Suppressor macrophage (primary cell): Measurements from ENCODE around the gene LONRF3.

Source experiments
- DNase-seq, 4 experiments: peaks; one replicate each; pipeline ENCODE4 v3.0.0-alpha.2; 2020 to 2022
- total RNA-seq, 17 experiments: gene quantifications; one replicate each; lab custom pipeline; 2026; ENCODE audit warnings: mixed read lengths in 6 of 17, inconsistent platforms in 3 of 17; lab: John Stamatoyannopoulos, UW

Gene LONRF3
- total RNA-seq = 9.2 to 80.7 (median 52.1) reads per million in 17 experiments

- peak; percentile 86 to 92 (median 90) for DNase-seq
Observed at GRCh38 chrX:118974088-118974907, at the start of gene LONRF3. LONRF3 (plus strand) TSS chrX:118974618; CDS start chrX:118974781, 163 bp downstream.

DNA sequence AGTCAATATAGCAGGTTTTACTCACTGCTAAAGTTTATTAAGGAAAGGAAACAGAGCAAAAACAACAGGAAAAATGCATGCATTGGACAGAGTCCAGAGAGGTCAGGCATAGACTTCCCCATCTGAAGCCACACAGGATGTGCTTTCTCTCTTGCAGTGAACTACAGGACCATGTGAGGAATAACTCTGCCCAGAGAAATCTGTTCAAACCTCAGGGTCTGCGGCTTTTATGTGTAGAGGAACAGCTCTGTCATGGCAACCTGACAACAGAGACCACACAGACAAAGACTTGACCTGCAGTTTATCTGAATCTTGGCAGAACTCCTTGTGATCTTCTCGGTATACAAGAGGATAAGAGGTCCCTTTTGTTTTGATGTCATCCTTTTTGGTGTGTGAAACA is 46.3 kb upstream of the LONRF3 start:
- DNase-seq = peak in 3 of 4 experiments; percentile 5 to 17 (median 14)

GRCh38 chrX:118935352-118935751 is 39.1 kb upstream of the LONRF3 start:
- DNase-seq = no peak

- DNase-seq = no peak
Observed at GRCh38 chrX:118941147-118941546, 33.3 kb upstream of the LONRF3 start.

- no peak for DNase-seq
Observed at GRCh38 chrX:118943102-118943501, 31.3 kb upstream of the LONRF3 start.

DNA sequence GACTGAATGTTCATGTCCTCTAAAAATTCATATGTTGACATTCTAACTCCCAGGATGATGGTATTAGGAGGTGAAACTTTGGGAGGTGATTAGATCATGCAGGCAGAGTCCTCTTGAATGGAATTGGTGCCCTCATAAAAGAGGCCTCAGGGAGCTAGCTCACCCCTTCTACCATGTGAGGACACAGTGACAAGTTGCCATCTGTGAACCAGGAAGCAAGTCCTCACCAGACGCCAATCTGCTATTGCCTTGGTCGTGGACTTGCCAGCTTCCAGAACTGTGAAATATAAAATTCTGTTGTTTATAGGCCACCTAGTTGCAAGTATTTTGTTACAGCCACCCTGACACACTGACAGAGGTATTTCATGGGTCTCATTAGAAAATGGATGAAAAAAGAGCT is 28.5 kb upstream of the LONRF3 start:
- DNase-seq = no peak

GRCh38 chrX:118948270-118948669 is 26.1 kb upstream of the LONRF3 start:
- DNase-seq = peak in 1 of 4 experiments; percentile 7

DNA sequence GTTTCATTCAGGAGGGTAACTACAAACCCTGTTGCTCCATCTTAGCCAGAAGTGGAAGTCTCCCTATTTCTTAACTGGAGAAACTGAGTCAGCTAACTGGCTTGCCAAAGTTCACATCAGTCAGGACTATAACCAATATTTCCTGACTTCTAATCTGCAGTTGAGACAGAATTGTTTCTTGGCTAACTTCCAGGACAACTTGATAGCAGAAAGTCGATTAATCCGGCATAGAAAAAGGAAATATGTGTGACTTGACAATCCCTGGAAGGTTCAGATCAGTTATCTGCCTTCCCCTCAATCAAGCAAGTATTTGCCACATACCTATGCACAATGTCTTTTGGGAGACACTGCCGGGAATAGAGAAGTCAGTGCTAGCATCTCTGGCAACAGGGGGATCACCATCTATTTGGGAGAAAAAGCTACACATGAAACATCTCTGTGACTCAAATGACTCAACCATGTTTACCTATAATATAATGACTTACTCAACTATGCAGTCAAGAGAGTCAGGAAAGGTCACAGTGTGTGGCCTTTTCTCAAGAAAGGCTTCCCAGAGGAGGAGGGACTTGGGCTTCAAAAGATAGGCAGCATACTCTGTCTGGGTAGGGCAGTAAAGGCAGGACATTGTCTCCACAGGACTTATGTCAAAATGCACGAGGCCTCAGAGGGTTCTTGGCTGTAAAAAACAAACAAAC is 12.4 kb upstream of the LONRF3 start:
- DNase-seq = no peak

- no peak for DNase-seq
Observed at GRCh38 chrX:118963159-118963558, 11.3 kb upstream of the LONRF3 start.

DNA sequence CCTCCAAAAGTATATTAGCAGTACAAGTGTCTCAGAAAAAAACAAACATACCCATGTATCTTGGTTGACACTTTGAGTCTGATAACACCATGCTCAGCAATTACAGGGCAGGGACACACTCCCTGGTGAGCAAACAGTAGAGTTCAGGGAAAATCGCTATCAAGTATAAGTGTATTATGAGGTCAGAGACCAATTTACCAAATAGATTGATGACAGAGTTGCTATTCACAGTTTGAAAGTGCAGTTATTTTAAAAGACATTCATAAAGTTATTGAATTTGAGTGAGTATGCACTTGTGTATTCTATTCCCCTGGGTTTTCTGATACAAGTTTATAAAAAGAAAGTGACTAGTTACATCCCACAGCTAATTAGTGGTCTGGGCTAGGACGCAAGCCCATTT is 10.2 kb upstream of the LONRF3 start:
- no peak for DNase-seq

DNA sequence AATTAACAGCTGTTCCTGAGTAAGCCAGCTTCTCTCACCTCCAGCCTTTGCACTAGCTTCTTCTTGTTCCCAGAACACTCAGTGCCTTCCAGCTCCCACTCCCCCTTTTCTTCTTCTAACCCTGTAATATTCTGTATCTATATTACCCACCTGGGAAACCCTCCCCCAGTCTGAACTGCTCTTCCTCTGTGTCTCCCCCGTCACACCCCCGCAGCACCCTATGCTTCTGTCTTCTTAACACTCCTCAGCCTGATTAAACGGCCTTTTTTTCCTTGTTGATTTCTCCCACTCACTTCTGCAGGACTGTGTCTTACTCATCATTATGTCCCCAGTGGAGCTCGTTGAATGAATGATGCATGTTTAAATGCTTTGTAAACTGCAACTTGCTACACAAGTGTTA is 9.0 kb upstream of the LONRF3 start:
- DNase-seq = no peak

GRCh38 chrX:118968031-118968430 is 6.4 kb upstream of the LONRF3 start:
- no peak for DNase-seq

- no peak for DNase-seq
Observed at GRCh38 chrX:118971552-118971951, 2.9 kb upstream of the LONRF3 start.

DNA sequence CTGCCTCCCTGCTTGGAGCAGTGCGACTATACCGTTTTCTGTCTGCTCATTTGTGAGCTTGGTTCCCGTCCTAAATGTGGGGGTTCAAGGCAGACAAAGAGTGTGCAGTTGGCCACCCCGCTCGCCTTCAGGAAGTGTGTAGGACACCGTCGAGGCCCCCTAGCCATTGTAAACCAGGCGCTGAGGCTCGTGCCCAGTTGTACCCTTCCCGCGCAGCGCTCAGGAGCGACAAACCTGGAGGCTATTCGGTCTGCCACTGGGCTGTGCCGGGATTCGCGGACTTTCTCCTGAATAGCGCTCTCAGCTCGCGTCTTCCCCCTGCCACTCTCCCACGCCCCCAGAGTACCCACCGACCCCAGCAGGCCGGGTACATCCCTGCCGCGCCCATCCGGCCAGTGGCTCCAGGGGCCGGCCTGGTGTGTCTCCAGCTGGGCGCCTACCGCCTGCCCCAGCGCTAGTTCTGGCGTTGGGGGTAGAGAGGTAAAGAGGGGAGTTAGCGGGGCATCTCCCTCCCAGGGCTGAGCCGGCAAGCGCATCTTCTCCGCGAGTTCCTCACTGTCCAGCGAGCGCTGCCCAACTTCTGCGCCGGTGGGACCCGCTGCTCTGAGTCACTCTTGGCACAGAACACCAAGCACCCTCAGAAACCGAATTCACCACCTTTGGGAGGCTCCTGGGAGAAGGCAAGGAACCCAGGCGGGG is 880 bp upstream of the LONRF3 start:
- peak; percentile 6 to 43 (median 28) for DNase-seq

DNA sequence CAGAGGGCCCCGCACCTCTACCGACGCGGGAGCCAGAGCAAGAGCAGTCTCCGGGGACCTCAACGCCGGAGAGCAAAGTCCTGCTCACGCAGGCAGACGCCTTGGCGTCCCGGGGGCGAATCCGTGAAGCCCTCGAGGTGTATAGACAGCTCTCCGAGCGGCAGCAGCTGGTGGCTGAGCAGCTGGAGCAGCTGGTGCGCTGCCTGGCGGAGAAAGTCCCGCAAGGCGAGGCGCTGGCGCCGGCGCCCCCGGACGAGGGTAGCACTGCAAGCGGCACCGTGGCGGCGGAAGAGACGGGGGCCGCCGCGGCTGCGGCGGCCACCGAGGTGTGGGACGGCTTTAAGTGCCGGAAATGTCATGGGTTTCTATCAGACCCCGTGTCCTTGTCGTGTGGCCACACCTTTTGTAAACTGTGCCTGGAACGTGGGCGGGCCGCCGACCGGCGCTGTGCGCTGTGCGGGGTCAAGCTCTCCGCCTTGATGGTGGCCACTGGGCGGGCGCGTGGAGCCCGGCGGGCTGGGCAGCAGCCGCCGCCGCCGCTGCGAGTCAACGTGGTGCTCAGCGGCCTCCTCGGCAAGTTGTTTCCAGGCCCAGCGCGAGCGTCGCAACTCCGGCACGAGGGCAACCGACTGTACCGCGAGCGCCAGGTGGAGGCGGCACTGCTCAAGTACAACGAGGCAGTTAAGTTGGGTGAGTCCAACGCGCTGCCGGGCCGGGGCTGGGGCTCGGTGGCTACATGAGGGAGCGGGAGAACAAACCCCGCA is 672 bp downstream of the LONRF3 start:
- peak; percentile 45 to 73 (median 62) for DNase-seq

DNA sequence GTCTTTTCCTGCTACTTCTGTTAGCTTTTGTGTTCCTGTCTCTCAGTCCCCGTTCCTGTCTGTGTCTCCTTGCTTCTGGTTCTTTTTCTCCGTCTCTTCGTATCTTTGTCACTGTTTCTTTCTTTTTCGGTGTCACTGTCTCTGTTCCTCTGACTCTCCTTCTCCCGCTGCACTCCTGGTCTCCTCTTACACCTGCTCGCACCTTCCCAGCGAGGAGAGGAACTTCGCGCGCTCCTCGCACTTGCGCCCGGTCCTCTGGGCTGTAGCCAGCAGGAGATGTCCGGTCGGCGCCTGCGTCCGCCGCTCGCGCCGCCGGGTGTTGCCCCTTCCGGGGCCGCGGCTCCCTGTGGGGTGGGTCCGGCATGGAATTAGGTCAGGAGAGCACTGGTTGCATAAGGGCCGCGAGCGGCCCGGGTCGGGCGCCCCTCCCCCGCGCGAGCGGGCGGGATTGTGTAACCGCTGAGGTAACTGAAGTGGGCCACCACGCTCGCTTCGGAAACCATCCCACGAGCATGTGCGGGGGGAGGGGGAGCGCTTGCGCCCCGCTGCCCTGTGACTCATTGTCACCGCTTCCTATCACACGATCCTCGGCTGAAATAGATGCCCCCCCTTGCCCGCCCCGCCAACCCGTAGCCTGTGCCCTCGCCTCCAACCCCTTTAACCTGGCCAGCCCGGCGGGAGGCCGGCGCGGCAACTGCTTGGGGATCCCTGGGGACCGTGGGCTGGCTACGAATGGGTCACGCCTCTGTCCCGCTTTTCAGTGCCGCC is 1.6 kb downstream of the LONRF3 start:
- peak; percentile 90 to 94 (median 91) for DNase-seq

- peak; percentile 57 to 79 (median 72) for DNase-seq
Observed at GRCh38 chrX:118976599-118977340, 2.4 kb downstream of the LONRF3 start.

DNA sequence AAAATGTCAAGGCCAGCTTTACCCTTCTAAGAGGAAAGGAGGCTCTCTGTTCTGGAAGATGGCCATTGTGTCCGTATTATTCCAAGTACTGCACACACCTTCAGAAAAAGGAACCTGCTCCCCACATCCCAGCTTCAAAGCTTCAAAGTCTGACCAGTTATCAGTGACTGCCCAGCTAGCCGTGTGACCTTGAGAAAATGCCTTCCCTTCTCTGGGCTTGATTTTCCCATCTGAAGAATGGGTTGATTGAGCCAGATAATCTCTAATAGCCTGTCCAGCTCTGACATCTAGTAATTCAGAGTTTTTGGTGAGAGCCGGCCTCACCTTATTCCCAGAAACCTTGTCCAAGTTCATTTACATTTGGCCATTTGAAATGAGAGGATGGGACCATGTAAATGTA is 3.0 kb downstream of the LONRF3 start:
- no peak for DNase-seq

DNA sequence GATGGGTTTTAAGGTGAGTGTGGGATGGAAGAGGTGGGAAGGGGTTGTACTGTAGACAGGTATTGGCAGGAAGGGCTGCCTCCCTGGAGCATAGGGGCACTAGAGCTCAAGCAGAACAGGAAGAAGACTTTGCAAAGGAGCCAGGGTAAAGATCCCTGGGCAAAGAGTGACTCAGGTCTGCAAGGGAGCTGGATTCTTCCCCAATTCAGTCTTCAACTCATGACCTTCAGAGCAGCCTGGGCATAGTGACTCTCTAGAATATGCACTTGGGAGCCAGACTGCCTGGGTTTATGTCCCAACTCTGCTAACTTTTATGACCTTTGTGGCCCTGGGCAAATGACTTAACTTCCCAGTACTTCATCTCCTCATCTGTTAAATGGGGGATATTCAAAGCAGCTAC is 4.0 kb downstream of the LONRF3 start:
- peak; percentile 42 to 72 (median 61) for DNase-seq

GRCh38 chrX:118980761-118981160 is 6.3 kb downstream of the LONRF3 start:
- DNase-seq = peak in 1 of 4 experiments; percentile 1

GRCh38 chrX:118983513-118983912 is 9.1 kb downstream of the LONRF3 start:
- no peak for DNase-seq
